ENCODE results near the gene PHF21B.

PHF21B gene

DNA sequence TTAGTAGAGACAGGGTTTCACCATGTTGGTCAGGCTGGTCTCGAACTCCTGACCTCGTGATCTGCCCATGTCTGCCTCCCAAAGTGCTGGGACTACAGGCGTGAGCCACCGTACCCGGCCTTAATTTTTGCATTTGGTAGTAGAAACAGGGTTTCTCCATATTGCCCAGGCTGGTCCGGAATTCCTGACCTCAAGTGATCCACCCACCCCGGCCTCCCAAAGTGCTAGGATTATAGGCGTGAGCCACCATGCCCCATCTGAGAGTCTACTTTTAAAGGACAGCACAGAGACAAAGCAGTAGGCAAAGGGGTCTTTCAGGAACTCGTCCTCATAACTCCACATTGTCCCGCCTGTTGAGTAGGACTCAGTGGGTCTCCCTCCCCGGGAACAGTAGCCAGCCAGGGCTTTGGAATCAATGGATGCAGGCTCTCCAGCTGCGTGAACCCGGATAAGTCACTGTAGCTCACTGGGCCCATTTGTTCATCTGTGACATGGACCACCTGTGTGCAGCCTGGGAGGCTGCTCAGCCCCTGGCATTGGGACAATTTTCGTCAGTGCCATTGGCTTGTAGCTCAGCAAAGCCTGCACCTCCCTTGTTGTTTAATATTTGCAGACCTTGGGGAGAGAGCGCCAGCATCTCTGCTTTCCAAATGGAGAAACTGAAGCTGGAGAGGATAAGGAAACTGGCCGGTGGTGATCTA lies 171.3 kb downstream of the PHF21B start:
- no peak for FAIRE-seq

- FAIRE-seq = no peak
Measured at GRCh38 chr22:44837481-44837880, 172.3 kb downstream of the PHF21B start.

DNA sequence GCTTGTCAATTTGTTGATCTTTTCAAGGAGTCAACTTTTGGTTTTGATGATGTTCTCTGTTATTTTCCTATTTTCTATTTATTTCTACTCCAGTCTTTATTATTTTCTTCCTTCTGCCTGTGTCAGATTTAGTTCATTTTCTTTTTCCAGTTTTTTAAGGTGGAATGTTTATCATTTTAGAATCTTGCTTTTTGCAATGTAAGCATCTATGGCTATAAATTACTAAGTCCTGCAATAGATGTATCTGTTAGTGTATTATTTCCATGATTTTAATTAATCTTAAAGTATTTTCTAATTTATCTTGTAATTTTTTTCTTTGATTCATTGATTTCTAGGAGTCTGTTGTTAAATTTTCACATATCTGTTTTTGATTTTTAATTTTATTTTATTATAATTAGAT lies 175.7 kb downstream of the PHF21B start:
- FAIRE-seq = peak; percentile 60

DNA sequence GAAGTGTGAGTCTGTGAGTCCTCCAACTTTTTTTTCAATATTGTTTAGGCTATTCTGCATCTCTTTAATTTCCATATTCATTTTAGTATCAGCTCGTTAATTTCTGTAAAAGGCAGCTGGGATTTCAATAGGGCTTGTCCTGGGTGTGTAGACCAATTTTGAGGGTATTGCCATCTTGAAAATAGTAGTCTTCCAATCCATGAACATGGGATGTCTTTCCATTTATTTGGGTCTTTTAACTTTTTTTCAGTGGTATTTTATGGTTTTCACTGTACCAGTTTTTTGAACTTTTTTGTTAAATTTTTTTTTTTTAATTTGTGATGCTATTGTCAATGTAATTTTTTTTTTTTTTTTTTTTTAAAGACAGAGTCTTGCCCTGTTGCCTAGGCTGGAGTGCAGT lies 177.9 kb downstream of the PHF21B start:
- no peak for FAIRE-seq
